AML-193 (cell line): ENCODE measurements around the gene LENG1.
A peak's percentile ranks its signal among the peaks of the same experiment; 100 is the strongest.
"Not testable (repeated sequence)": the region's sequence is repeated elsewhere in the genome, so short reads cannot be mapped to it uniquely, and the experiment has no call there.

Experiments used
- DNase-seq, 2 experiments: peaks; one replicate each; lab custom pipeline; 2025; lab: John Stamatoyannopoulos, UW

The LENG1 gene

DNA sequence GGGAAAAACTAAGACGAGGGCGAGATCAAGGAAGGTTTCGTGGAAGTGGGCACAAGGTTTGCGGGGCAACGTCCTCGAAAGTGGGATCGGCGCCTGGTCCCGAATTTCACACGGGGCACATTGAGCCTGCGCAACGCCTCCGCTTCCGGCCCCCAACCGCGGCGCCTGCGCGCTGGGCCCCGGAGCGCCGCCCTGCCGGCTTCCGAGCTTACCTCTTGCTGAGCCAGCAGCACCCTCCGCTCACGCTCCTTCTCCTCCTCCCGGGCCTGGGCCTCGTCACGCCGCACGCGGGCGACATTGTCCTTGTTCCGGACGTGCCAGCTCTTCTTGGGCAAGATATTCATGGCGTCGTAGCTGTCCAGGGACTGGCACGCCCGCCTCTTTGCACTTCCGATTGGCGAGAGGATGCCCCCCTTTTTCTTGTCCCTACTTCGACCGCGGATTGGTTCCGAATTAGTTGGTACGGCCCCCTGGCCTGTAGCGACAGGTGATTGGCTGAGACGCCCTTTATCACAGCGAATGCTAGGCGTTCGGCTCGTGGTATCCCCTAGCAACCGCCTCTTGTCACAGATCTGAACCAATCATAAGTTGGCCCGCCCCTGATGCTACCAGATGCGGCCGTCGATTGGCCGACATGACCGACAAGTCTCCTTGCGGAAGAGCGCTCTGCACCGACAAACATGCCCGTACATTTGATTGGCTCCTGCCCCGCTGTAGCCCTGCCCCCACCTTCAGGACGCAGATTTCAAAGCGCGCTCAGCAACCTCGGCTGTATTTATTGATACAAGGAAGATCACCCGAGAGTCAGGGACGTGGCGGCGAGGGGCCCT is at the start of gene LENG1:
LENG1 (minus strand) TSS at position 370 of the 830 bp plus-strand sequence; CDS start at position 344, 26 bp downstream.
- peak; percentile 99 to 100 for DNase-seq

DNA sequence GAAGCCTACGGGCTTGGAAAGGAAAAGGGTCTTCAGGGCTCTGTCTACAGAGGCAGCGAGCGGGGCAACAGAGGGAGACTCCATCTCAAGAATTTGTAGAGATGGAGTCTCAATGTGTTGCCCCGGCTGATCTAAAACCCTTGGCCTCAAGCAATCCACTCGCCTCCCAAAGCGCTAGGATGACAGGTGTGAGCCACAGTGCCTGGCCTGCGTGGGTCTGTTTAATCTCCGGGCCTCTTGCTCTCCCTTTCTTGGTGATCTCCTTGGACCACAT is 49.2 kb upstream of the LENG1 start:
- no peak for DNase-seq

DNA sequence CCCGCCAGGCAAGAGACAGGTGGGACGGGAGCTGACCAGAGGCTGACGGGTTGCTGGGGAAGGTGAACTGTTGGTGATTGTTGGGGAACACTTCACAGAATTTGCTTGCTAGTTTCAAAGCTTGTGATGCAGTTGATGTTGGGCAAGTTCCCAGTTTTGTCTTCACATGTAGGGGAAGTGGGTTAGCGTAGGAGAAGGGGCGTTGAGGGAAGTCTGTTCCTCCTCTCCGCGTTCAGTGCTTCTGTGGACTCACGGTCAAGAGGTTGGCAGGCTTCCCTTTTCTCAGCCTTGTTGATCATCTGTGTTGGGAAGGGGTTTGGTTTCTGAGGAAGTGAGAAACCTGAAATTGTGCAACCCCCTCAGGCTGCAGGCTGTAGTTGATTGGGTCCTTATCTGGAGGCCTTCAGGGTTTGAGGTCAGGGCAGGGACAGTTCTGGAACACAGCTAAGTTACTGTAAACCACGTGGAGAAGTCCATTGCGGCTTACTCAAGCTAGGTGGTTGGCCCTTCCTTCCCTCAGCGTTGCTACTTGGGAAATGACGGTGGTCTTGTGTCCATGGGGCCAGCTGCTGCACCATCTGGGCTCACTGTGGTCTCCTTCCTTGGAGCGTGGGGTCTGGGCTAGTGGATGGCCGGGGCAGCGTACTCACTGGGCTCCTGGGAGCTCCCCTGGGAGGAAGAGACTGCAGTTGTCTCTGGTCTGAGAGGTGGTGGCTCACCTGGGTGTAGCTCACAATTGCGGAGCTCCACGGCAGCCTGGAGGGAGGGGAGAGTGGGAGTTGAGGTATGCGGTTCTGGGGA is 48.7 kb upstream of the LENG1 start:
- peak; percentile 100 for DNase-seq

DNA sequence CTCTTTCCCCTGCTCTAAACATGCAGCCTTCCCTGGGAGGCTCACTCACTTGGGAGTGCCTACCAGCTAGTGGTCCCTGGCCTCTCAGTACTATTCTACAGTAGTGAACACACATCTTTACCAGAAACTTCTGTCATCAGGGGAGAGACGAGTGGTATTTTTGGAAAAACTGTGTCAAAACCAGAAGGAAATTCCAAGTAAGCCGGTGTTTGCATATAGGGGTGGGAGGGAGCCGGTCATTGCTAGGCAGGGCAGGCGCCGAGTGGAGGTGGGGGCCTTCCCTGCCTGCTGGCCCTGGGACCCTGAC is 48.1 kb upstream of the LENG1 start:
- DNase-seq: no peak

DNA sequence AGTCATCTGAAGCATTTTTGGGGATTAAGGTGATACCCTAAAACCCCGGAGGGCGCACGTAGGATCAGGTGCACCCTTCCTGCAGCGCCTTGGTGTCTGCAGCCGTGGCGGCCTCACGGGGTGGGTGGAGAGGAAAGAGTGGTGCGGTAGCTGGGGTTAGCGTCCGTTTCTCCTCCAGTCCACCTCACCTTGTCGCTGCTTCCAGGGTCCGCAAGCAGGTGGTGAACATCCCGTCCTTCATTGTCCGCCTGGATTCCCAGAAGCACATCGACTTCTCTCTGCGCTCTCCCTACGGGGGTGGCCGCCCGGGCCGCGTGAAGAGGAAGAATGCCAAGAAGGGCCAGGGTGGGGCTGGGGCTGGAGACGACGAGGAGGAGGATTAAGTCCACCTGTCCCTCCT is 47.7 kb upstream of the LENG1 start:
- DNase-seq: not testable (repeated sequence)

DNA sequence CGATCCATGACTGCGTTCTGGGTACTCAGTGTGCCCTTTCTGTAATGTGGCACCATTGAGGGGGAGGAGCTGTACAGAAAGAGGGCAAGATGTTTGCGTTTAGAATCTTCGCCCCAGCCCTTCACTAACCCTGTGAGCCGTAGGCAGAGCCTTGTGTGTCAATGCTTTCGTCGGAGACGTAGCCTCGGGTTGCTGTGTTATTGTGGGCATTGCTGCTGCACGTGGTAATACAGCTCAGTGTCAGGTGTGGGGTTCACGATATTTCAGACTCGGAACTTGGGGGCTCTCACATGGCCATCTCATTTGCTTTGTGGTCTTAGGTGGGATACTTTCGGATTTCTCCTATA is 47.3 kb upstream of the LENG1 start:
- DNase-seq: no peak

DNA sequence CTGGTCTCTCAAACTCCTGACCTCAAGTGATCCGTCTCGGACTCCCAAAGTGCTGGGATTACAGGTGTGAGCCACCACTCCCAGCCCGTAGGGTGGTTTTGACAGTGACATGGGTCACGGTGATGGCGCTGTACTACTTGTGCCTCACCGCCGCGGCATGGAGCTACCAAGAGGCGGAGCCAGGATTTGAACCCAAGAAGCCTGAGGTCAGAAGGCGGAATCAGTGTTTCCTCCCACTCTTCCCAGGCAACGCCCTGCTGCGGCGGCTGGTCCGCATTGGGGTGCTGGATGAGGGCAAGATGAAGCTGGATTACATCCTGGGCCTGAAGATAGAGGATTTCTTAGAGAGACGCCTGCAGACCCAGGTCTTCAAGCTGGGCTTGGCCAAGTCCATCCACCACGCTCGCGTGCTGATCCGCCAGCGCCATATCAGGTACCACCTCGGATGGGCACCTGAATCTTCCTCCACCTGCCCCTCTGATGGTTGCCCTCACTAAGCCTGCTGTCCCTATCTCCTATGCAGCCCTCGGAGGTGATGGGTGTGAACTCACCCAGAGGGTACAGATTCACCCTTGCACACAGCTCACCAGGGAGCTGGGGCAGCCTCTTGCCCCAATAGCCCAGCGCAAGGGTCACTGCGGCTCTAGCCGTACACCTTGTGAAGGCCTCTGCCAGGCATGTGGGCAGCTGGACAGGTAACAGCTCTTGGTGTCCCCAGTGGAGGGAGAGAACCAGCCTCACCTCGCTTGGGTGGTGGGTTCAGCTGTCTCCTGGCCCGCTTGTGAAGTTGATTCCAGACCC is 46.7 kb upstream of the LENG1 start:
- no peak for DNase-seq

DNA sequence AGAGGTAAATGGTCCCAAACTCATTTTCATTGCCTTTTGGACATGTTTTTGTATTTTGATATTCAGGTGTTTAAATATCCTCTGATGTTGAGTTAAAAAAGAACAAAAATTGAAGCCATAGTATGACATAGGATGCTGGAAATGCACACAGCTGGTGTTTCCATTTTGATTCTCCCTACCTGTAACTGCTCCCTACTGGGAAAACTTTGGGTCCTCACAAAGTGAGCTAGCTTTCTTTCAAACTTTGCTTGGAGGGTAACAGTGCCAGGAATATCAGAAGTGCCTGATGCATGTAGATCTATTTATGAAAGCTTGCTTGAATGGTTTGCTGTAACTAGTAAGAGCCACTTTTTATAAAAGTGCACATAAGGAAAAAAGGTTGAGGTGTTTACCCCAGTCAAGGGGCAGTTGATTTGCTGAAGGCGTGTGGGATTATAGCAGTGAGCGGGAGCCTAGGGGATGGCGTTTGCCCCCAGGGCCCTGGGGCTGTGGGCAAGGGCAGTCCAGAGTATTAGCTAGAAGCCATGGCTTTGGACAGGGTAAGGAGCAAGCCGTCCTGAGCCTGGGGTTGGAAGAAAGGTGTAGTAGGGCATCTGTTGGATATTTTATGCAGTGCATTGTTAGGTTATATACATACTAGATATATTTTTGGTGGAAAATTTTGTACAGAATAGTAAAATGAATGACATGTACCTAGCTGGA is 45.4 kb upstream of the LENG1 start:
- no peak for DNase-seq

DNA sequence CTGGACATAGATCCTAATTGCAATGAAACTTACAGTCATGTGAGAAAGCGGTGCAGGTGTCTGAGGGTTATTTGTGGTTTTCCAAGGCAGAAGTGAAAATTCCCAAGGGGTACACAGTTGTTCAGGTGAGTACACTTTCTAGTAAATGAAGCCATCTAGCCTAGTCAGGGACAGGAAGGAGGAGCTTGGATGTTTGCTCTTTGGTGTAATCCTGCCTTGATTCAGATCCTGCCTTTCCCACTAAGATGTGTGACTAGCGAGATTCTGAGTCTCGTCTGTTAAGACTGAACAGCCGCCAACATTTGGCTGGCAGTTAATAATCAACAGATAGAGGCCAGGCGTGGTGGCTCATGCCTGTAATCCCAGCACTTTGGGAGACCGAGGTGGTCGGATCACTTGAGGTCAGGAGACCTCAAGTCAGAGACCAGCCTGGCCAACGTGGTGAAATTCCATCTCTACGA is 43.7 kb upstream of the LENG1 start:
- no peak for DNase-seq

DNA sequence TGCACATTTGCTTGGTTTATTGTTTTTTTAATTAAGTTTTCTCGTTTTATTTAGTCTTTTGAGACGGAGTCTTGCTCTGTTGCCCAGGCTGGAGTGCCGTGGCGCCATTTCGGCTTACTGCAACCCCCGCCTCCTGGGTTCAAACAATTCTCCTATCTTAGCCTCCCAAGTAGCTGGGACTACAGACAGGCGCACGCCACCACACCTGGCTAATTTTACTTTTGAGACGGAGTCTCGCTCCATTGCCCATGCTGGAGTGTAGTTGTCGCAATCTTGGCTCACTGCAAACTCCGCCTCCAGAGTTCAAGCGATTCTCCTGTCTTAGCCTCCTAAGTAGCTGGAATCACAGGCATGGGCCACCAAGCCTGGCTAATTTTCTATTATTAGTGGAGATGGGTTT is 42.5 kb upstream of the LENG1 start:
- DNase-seq: no peak

DNA sequence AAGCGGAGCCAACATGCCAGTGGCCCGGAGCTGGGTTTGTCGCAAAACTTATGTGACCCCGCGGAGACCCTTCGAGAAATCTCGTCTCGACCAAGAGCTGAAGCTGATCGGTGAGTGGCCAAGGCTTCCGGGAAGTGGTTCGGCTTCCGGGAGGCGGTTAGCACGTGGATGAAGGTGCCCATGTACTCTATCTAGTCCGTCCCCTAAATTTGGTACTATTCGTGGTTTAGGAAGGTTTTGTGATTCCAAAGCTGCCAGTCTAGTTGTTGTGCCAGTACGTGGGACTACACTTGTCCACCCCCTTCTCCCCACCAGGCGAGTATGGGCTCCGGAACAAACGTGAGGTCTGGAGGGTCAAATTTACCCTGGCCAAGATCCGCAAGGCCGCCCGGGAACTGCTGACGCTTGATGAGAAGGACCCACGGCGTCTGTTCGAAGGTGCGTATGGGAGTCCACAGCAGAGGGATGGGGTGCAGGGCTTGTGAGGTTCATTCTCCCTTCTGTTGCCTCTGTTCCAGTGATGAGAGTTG is 41.7 kb upstream of the LENG1 start:
- DNase-seq: no peak

DNA sequence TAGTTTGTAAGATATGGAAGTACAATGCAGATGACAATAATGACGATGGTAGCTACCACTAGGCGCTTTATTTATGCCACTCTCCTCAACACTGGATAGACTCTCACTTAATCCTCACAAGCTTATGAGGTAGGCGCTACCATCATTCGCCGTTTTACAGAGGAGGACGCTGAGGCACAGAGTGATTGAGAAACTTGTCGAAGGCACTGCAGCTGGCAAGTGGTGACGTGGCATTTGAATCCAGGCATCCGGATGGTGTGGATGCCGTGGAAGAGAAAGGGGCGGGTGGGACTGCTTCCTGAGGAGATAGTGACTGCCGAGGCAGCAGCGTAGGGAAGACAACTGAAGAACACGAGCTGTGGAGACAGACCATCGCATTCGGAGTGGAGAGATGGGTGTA is 39.9 kb upstream of the LENG1 start:
- no peak for DNase-seq

DNA sequence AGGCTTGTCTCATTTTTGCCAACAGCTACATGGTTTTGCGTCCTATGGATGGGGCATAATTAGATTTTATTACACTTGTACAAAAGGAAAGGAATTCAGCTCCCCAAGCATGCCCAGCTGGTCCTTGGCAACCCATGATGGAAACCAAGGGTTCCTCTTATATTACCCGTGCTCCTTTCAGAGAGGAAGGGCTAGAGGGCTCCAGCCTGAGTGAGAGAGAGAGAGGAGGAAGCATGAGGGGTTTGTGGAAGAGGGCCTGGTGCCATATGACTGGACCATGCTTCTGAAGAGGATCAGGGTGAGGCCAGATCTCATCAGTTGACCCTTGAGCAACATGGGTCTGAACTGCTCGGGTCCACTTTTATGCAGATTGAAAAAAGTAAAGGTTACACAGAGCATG is 37.6 kb upstream of the LENG1 start:
- DNase-seq: no peak

DNA sequence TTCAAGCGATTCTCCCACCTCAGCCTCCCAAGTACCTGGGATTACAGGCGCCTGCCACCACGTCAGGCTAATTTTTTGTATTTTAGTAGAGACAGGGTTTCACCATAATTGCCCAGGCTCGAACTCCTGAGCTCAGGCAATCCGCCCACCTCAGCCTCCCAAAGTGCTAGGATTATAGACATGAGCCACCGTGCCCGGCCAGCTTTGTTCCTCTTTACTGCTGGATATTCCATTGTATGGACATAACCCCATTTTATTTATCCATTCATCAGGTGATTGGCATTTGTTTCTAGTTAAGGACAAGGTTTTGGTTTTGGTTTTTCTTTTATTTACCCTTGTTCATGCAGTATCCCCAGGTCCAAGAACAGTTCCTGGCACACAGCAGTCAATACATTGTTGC is 37.0 kb upstream of the LENG1 start:
- no peak for DNase-seq

DNA sequence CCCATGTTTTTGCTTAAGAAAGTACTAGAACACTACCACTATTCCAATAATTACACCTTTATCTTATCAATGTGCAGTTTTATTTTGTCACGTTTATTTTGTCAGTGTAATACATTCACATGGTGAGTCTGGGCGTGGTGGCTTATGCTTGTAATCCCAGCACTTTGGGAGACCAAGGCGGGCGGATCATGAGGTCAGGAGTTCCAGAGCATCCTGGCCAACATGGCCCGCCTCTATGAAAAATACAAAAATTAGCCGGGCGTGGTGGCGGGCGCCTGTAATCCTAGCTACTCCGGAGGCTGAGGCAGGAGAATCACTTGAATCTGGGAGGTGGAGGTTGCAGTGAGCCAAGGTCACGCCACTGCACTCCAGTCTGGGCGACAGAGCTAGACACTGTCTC is 34.9 kb upstream of the LENG1 start:
- not testable (repeated sequence) for DNase-seq

DNA sequence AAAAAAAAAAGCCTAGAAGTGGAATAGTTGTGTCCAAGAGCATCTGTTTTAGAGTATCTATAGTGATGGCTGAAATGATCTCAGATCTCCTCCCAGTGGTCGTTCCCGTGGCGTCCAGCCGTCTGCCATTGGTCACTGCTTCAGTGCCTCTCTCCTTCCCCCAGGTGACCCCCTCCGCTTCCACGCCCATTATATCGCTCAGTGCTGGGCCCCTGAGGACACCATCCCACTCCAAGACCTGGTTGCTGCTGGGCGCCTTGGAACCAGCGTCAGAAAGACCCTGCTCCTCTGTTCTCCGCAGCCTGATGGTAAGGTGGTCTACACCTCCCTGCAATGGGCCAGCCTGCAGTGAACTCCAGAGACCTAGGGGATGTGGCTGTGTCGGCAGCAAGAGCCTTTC is 33.5 kb upstream of the LENG1 start:
- DNase-seq: no peak

DNA sequence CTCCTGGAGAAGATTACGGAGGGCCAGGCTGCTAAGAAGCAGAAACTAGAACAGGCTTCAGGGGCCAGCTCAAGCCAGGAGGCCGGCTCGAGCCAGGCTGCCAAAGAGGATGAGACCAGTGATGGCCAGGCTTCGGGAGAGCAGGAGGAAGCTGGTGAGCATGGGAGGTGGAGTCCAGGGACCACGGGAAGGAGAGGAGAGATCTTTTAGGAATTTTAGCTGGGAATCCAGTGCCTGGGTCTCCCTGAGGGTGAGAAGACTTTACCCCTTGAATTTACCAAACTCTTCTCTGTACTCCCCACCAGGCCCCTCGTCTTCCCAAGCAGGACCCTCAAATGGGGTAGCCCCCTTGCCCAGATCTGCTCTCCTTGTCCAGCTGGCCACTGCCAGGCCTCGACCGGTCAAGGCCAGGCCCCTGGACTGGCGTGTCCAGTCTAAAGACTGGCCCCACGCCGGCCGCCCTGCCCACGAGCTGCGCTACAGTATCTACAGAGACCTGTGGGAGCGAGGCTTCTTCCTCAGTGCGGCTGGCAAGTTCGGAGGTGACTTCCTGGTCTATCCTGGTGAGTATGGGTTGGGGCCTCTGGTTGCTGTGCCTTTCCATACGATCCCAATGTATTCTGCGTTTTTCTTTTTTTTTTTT is 32.4 kb upstream of the LENG1 start:
- DNase-seq: no peak

DNA sequence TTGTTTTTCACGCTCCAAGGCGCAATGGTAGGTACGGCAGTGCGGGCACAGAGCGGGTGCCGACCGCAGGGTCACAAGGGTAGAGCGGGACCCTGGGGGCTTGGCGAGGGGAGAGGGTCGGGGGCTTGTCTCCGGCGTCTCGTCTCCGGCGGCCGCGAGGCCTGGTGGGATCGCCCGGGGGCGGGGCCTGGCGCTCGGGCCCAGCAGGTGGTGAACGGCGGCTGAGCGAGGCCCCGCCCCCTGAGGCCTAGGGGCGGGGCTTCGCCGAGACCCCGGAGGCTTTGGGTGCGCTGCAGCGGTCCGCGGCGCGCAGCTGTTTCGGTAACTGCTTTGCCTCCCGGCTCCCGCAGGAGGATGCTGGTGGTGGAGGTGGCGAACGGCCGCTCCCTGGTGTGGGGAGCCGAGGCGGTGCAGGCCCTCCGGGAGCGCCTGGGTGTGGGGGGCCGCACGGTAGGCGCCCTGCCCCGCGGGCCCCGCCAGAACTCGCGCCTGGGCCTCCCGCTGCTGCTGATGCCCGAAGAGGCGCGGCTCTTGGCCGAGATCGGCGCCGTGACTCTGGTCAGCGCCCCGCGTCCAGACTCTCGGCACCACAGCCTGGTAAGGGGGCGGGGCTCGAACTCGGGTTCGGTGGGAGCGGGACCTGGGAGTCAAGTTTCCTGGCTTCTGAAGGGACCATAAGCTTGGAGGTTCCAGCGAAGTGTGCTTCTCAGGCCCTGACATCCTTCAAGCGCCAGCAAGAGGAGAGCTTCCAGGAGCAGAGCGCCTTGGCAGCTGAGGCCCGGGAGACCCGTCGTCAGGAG is 31.7 kb upstream of the LENG1 start, which contains the start of gene TSEN34:
TSEN34 (plus strand) TSS at position 298 of the 800 bp plus-strand sequence; CDS start at position 355, 57 bp downstream.
- DNase-seq: peak; percentile 76 to 83

DNA sequence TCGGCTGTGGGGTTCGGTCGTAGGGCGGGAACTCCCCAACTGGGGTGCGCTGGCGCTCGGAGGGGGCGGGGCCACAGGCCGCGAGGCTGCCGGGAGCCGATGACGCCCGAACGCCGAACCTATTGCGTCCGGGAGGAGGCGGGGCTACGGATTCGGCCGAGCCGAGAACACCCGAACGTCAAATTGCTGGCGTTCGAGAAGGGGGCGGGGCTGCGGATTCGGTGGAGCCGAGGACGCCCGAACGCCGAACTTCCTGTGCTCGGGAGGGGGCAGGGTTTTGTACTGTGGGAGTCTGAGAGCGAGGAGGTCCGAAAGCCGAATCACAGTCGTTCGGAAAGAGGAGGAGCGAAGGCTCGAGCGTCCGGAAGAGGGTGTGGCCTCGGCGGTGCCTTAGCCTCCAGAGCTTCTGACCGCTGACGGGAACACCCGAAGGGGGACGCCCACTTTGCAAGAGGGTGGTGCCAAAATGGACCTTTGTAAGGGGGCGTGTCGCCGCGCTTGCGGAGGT is 31.0 kb upstream of the LENG1 start:
- peak; percentile 98 for DNase-seq
